Epithelial cell of proximal tubule (primary cell): ENCODE data around the gene TNPO1. TPM values are rescaled to one million over a fixed set of nuclear protein-coding genes. Genes with fewer than 3 reads are reported as not detected.

Experiments
- DNase-seq: peaks from one replicate; pipeline ENCODE4 v3.0.0-alpha.2; 2011; ENCODE audit warnings: low read depth
- H3K4me3 ChIP-seq: 2 replicates; pipeline ENCODE4 v1.5.1; 2011; ENCODE audit warnings: low read depth, mild to moderate bottlenecking, low read length
- CTCF ChIP-seq: conservative IDR thresholded peaks from 2 replicates; pipeline ENCODE4 v1.5.1; 2012; ENCODE audit warnings: low read depth, mild to moderate bottlenecking, low read length
- total RNA-seq: library from RNA; depleted of rRNA; stranded (reverse); fragments of >200 nt; gene quantifications from 2 replicates; pipeline ENCODE4 v1.2.3, GENCODE V29; 2015

The TNPO1 gene
- total RNA-seq, 1 donor from 2014 or later = 68.1 TPM

GRCh38 chr5:72955768-72956323 is 139.4 kb downstream of the TNPO1 start, which contains the start of gene FCHO2:
TSS of gene FCHO2 (plus strand) at chr5:72956041. CDS start at chr5:72956097, 56 bp downstream.
- TF ChIP-seq CTCF = peak; percentile 63
- DNase-seq = no peak
- peak within 1 kb of the TSS; percentile 77 for H3K4me3 ChIP-seq

DNA sequence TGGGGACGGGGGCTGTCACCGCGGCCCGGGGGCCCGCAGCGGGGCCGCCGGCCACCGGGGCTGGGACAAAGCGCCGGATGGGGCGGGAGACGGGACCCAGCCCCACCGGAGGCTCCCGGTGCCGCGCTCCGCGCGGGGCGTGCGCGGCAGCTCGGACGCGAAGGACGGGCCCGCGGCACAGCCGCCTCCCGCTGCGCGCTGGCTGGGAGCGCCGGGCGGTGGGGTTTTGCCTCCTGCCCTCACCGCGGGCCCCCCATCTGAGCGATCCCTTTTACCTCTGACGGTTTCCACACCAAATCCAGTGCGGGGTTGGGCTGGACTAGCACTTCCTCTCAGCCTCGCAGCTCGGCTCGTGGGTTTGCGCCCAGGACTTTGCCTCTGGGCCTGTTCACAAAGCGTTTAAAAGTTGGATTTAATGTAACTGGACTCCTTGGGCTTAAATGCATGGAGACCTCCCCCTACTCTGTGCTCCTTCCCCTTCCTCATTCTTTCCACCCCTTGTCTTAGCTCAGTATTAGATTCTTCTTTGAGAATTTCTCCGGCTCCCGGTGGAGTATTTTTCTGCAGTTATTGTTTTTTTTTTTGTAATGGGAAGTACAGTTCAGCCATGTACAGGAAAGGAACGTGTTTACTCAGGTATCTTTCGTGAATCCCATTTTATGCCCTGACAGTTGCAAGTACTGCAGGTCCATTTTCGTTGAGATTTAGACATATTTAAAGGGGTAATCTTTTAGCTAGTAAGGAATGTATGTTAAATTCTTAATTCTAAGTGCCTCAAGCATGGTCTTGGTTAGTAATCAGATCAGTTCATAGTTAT is 140.1 kb downstream of the TNPO1 start:
- no peak for TF ChIP-seq CTCF
- DNase-seq = no peak
- peak overlapping the region; percentile 77 for H3K4me3 ChIP-seq

- no peak for TF ChIP-seq CTCF
- no peak for DNase-seq
- H3K4me3 ChIP-seq = peak overlapping the region; percentile 77
Measured at GRCh38 chr5:72957337-72957736, 140.9 kb downstream of the TNPO1 start.

DNA sequence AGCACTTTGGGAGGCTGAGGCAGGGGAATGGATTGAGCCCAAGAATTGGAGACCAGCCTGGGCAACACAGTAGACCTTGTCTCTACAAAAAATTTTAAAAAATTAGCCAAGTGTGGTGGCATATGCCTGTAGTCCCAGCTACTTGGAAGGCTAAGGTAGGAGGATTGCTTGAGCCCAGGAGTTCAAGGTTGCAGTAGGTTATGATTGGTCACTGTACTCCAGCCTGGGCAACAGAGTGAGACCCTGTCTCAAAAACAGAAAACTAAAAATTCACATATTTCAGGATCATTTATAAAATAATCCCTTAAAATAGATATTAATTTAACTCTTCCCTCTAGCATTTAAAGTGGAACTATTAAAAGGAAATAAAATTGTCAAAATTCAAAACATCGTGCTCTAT is 142.8 kb downstream of the TNPO1 start:
- no peak overlapping the region for H3K4me3 ChIP-seq
- DNase-seq = no peak
- TF ChIP-seq CTCF = no peak

Other genes starting within 250 kb of the TNPO1 start
- gene FCHO2, start 139.4 kb downstream of the TNPO1 start, total RNA-seq = 5.5 and 5.9 TPM in 2 replicates